Tibial nerve (tissue), 4 donors: ENCODE data around the gene LEPROT. TPM values are rescaled to one million over a fixed set of nuclear protein-coding genes. Genes with fewer than 3 reads are reported as not detected.
A peak's percentile ranks its signal among the peaks of the same experiment; 100 is the strongest.

Experiments used
- DNase-seq, 2 donors: peaks; one replicate each; pipeline ENCODE4 v3.0.0-alpha.2; 2019; ENCODE audit warnings: low spot score in 2 of 2
- H3K27ac ChIP-seq, 4 donors: fragments of 200-600 bp; sonication (generic) in 3 of 4; one replicate each; pipeline ENCODE4 v1.5.1; 2017 to 2019; ENCODE audit warnings: mild to moderate bottlenecking in 1 of 4
- H3K27me3 ChIP-seq, 2 donors: fragments of 200-600 bp; sonication (generic) in 1 of 2; one replicate each; pipeline versions ENCODE4 v1.5.1 to v1.6.0; 2017 to 2019
- H3K36me3 ChIP-seq, 3 donors: fragments of 200-600 bp; sonication (generic); one replicate each; pipeline ENCODE4 v1.5.1; 2018 to 2019
- H3K4me1 ChIP-seq, 4 donors: fragments of 200-600 bp; sonication (generic) in 3 of 4; one replicate each; pipeline ENCODE4 v1.5.1; 2017 to 2019
- H3K4me3 ChIP-seq, 4 donors: fragments of 200-600 bp; sonication (generic) in 3 of 4; one replicate each; pipeline ENCODE4 v1.5.1; 2017 to 2019; ENCODE audit warnings: mild to moderate bottlenecking in 1 of 4, moderate library complexity in 1 of 4
- H3K9me3 ChIP-seq, 4 donors: fragments of 200-600 bp; sonication (generic) in 3 of 4; one replicate each; pipeline ENCODE4 v1.5.1; 2017 to 2019
- CTCF ChIP-seq, 5 experiments: fragments of 200-600 bp in 3 of 5; fragments of 450-650 bp in 2 of 5; sonication (generic) in 3 of 5; IDR thresholded peaks; one replicate each; pipeline ENCODE4 v1.5.1; 2016 to 2019; ENCODE audit warnings: antibody characterized with exemption in 5 of 5, mild to moderate bottlenecking in 3 of 5, moderate library complexity in 2 of 5
- EP300 ChIP-seq, 2 donors: sonication (generic); formaldehyde crosslinking; IDR thresholded peaks; one replicate each; pipeline ENCODE4 v1.6.1; 2017; ENCODE audit warnings: antibody characterized with exemption in 2 of 2, mild to moderate bottlenecking in 1 of 2
- POLR2A ChIP-seq, 2 donors: fragments of 450-650 bp; IDR thresholded peaks; one replicate each; pipeline ENCODE4 v1.6.1; 2017; ENCODE audit warnings: antibody characterized with exemption in 2 of 2, mild to moderate bottlenecking in 2 of 2, moderate library complexity in 2 of 2
- WGBS, 2 donors: methylation state at CpG; one replicate each; pipeline ENCODE4 v1.1.5; 2018; 5-methylcytosine and 5-hydroxymethylcytosine counted together
- total RNA-seq, 4 donors: library from RNA; depleted of rRNA; stranded (reverse); fragments of >200 nt; gene quantifications; one replicate each; pipeline ENCODE4 v1.1.0, GENCODE V29; 2016

Gene LEPROT
- total RNA-seq, 4 donors from 2014 or later: 53.0 to 77.7 (median 67.9) TPM

GRCh38 chr1:65470766-65471165 lies 50.3 kb downstream of the LEPROT start:
- peak overlapping the region in 2 of 4 donors; percentile 75 to 82 for H3K27ac ChIP-seq

GRCh38 chr1:65471213-65471833 lies 50.9 kb downstream of the LEPROT start:
- peaks cover 0 to 56% (median 20%) of the 10 kb centered on the region in 4 donors for H3K4me1 ChIP-seq
- H3K27ac ChIP-seq: peak overlapping the region in 2 of 4 donors; percentile 75 to 82
- DNase-seq: no peak
- H3K27me3 ChIP-seq: no peaks in the 10 kb centered on the region
- no peaks in the 10 kb centered on the region for H3K36me3 ChIP-seq
- no peak overlapping the region for H3K4me3 ChIP-seq
- TF ChIP-seq EP300 (IDR thresholded peaks at IDR 0.05) (no peak), CTCF (IDR thresholded peaks at IDR 0.05) (no peak), POLR2A (IDR thresholded peaks at IDR 0.05) (no peak)
- no peaks in the 10 kb centered on the region for H3K9me3 ChIP-seq
- WGBS, 2 donors: 31 to 35% methylated on average over 2 of the region's 2 CpGs

More at GRCh38 chr1:65470766-65471165, 50.3 kb downstream of the LEPROT start:
- H3K36me3 ChIP-seq: no peaks in the 10 kb centered on the region
- no peaks in the 10 kb centered on the region for H3K9me3 ChIP-seq
- DNase-seq: no peak
- 34 to 46% methylated on average over 1 of the region's 1 CpG for WGBS, 2 donors
- no peak overlapping the region for H3K4me3 ChIP-seq
- H3K27me3 ChIP-seq: no peaks in the 10 kb centered on the region
- peaks cover 0 to 54% (median 20%) of the 10 kb centered on the region in 4 donors for H3K4me1 ChIP-seq
- TF ChIP-seq CTCF (IDR thresholded peaks at IDR 0.05) (no peak), POLR2A (IDR thresholded peaks at IDR 0.05) (no peak), EP300 (IDR thresholded peaks at IDR 0.05) (no peak)

GRCh38 chr1:65471861-65472332 lies 51.4 kb downstream of the LEPROT start:
- WGBS, 2 donors: 55 to 60% methylated on average over 4 of the region's 4 CpGs
- H3K4me3 ChIP-seq: no peak overlapping the region
- peak in 1 of 2 donors; percentile 44 for DNase-seq
- peak overlapping the region in 2 of 4 donors; percentile 75 to 82 for H3K27ac ChIP-seq
- H3K4me1 ChIP-seq: peaks cover 0 to 59% (median 20%) of the 10 kb centered on the region in 4 donors
- no peaks in the 10 kb centered on the region for H3K36me3 ChIP-seq
- TF ChIP-seq POLR2A (IDR thresholded peaks at IDR 0.05) (no peak), CTCF (IDR thresholded peaks at IDR 0.05) (no peak), EP300 (IDR thresholded peaks at IDR 0.05) (peak in 1 of 2 donors; percentile 73)
- no peaks in the 10 kb centered on the region for H3K27me3 ChIP-seq
- H3K9me3 ChIP-seq: no peaks in the 10 kb centered on the region

- Histone ChIP-seq H3K9me3 (no peaks in the 10 kb centered on the region), H3K27ac (no peak overlapping the region), H3K4me1 (peaks cover 0 to 30% (median 6%) of the 10 kb centered on the region in 4 donors), H3K4me3 (no peak overlapping the region), H3K36me3 (no peaks in the 10 kb centered on the region), H3K27me3 (no peaks in the 10 kb centered on the region)
- no peak for DNase-seq
- TF ChIP-seq POLR2A (IDR thresholded peaks at IDR 0.05) (no peak), CTCF (IDR thresholded peaks at IDR 0.05) (no peak), EP300 (IDR thresholded peaks at IDR 0.05) (no peak)
- WGBS, 2 donors: 40 to 52% methylated on average over 3 of the region's 3 CpGs
These were observed 55.9 kb downstream of the LEPROT start for GRCh38 chr1:65476327-65476726.
